ENCODE data around the gene WDR89. TPM values are rescaled to one million over a fixed set of nuclear protein-coding genes. Genes with fewer than 3 reads are reported as not detected.
A peak's percentile ranks its signal among the peaks of the same experiment; 100 is the strongest.
"Not testable (repeated sequence)": the region's sequence is repeated elsewhere in the genome, so short reads cannot be mapped to it uniquely, and the experiment has no call there.

WDR89 gene
- total and polyA plus RNA-seq, 8 donors = 4.0 to 11.0 (median 6.1) TPM

GRCh38 chr14:63594455-63595372, 47.0 kb downstream of the WDR89 start:
- TF ChIP-seq, protein P1, sequence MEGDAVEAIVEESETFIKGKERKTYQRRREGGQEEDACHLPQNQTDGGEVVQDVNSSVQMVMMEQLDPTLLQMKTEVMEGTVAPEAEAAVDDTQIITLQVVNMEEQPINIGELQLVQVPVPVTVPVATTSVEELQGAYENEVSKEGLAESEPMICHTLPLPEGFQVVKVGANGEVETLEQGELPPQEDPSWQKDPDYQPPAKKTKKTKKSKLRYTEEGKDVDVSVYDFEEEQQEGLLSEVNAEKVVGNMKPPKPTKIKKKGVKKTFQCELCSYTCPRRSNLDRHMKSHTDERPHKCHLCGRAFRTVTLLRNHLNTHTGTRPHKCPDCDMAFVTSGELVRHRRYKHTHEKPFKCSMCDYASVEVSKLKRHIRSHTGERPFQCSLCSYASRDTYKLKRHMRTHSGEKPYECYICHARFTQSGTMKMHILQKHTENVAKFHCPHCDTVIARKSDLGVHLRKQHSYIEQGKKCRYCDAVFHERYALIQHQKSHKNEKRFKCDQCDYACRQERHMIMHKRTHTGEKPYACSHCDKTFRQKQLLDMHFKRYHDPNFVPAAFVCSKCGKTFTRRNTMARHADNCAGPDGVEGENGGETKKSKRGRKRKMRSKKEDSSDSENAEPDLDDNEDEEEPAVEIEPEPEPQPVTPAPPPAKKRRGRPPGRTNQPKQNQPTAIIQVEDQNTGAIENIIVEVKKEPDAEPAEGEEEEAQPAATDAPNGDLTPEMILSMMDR (IDR thresholded peaks at IDR 0.05) = no peak
- no peak for ATAC-seq
- Histone ChIP-seq H3K4me1 (no peaks in the 10 kb centered on the region), H3K36me3 (peaks cover 0 to 16% (median 0%) of the 10 kb centered on the region in 3 donors), H3K27ac (no peak overlapping the region), H3K9me3 (no peaks in the 10 kb centered on the region), H3K27me3 (no peaks in the 10 kb centered on the region), H3K4me3 (no peak overlapping the region)
- intact Hi-C loops (cut with DNase I) = no loop called here
- DNase-seq = peak in 1 of 6 donors; percentile 51
- WGBS, 2 donors = 96 to 98% methylated on average over 52 to 53 of the region's 53 CpGs
- no peak for FAIRE-seq

GRCh38 chr14:63583046-63583445, 58.6 kb downstream of the WDR89 start:
- ATAC-seq; DNase-seq; H3K4me1 ChIP-seq; intact Hi-C loops (cut with DNase I); H3K27ac ChIP-seq; H3K9me3 ChIP-seq; FAIRE-seq; H3K36me3 ChIP-seq; H3K4me3 ChIP-seq; H3K27me3 ChIP-seq: not testable (repeated sequence)
- 73 to 75% methylated on average over 8 of the region's 8 CpGs for WGBS, 2 donors

GRCh38 chr14:63581491-63581890, 60.2 kb downstream of the WDR89 start:
- ATAC-seq (no peak), FAIRE-seq (no peak), DNase-seq (no peak)
- Histone ChIP-seq H3K36me3 (no peaks in the 10 kb centered on the region), H3K27me3 (no peaks in the 10 kb centered on the region), H3K9me3 (no peaks in the 10 kb centered on the region), H3K4me3 (no peak overlapping the region), H3K27ac (no peak overlapping the region), H3K4me1 (no peaks in the 10 kb centered on the region)
- intact Hi-C loops (cut with DNase I) = no loop called here
- TF ChIP-seq, protein P1 (IDR thresholded peaks at IDR 0.05) = no peak
- WGBS, 2 donors = 43 to 47% methylated on average over 4 of the region's 4 CpGs

GRCh38 chr14:63578300-63578699, 63.4 kb downstream of the WDR89 start:
- Histone ChIP-seq H3K4me3 (no peak overlapping the region), H3K36me3 (no peaks in the 10 kb centered on the region), H3K4me1 (no peaks in the 10 kb centered on the region), H3K27me3 (no peaks in the 10 kb centered on the region), H3K27ac (no peak overlapping the region), H3K9me3 (no peaks in the 10 kb centered on the region)
- DNase-seq (no peak), ATAC-seq (no peak), FAIRE-seq (no peak)
- intact Hi-C loops (cut with DNase I) = no loop called here
- WGBS, 2 donors = 98 to 100% methylated on average over 1 of the region's 1 CpG
- TF ChIP-seq, protein P1 (IDR thresholded peaks at IDR 0.05) = no peak

GRCh38 chr14:63573581-63573980, 68.1 kb downstream of the WDR89 start:
- no peaks in the 10 kb centered on the region for H3K4me1 ChIP-seq
- TF ChIP-seq, protein P1 (IDR thresholded peaks at IDR 0.05) = no peak
- no peak for ATAC-seq
- H3K27me3 ChIP-seq = no peaks in the 10 kb centered on the region
- H3K4me3 ChIP-seq = no peak overlapping the region
- H3K36me3 ChIP-seq = no peaks in the 10 kb centered on the region
- DNase-seq = no peak
- 73 to 76% methylated on average over 4 of the region's 4 CpGs for WGBS, 2 donors
- no peaks in the 10 kb centered on the region for H3K9me3 ChIP-seq
- no peak for FAIRE-seq
- H3K27ac ChIP-seq = no peak overlapping the region
- intact Hi-C loops (cut with DNase I) = no loop called here

Measured in pancreas (tissue), 10 donors.